Measurements from ENCODE around the gene SUCLA2. TPM values are rescaled to one million over a fixed set of nuclear protein-coding genes. Genes with fewer than 3 reads are reported as not detected.

The SUCLA2 gene
- 10 to 100 TPM; 42.3 to 75.4 (median 61.3) TPM for total RNA-seq

GRCh38 chr13:48001114-48001881 is at the start of gene SUCLA2:
TSS of gene SUCLA2 (minus strand) at chr13:48001273. CDS start at chr13:48001269, 4 bp downstream.
- intact Hi-C loops (cut with DNase I; ENCODE audit: low total_unique reads) = loop anchor here (5.0 kb wide), 1 partner anchor 991 kb away; no protein-coding TSS in a partner anchor
- H3K4me1 ChIP-seq = peaks cover 0 to 5% of the 10 kb centered on the region in 2 donors
- H3K9me3 ChIP-seq = no peaks in the 10 kb centered on the region
- H3K27me3 ChIP-seq = no peaks in the 10 kb centered on the region
- H3K4me3 ChIP-seq = peak within 1 kb of the TSS; percentile 92 to 99 (median 98)
- peak within 1 kb of the TSS; percentile 86 to 88 for H3K27ac ChIP-seq
- peak; percentile 80 for DNase-seq (ENCODE audit: low spot score in 2 of 2)
- peak; percentile 25 for TF ChIP-seq POLR2A (IDR thresholded peaks at IDR 0.05)
- TF ChIP-seq CTCF (IDR thresholded peaks at IDR 0.05) = no peak
- peak; percentile 24 to 47 (median 45) for TF ChIP-seq POLR2AphosphoS5 (IDR thresholded peaks at IDR 0.05)
- no peaks in the 10 kb centered on the region for H3K36me3 ChIP-seq

GRCh38 chr13:48050550-48050949 is 49.5 kb upstream of the SUCLA2 start:
- intact Hi-C loops (cut with DNase I; ENCODE audit: low total_unique reads) = no loop called here
- Histone ChIP-seq H3K27ac (no peak overlapping the region), H3K9me3 (no peaks in the 10 kb centered on the region), H3K4me3 (no peak overlapping the region), H3K4me1 (no peaks in the 10 kb centered on the region), H3K27me3 (no peaks in the 10 kb centered on the region), H3K36me3 (no peaks in the 10 kb centered on the region)
- TF ChIP-seq POLR2AphosphoS5 (IDR thresholded peaks at IDR 0.05) = no peak
- no peak for TF ChIP-seq CTCF (IDR thresholded peaks at IDR 0.05)
- no peak for TF ChIP-seq POLR2A (IDR thresholded peaks at IDR 0.05)
- no peak for DNase-seq (ENCODE audit: low spot score in 2 of 2)

GRCh38 chr13:48043789-48044503 is 42.9 kb upstream of the SUCLA2 start:
- H3K4me1 ChIP-seq = no peaks in the 10 kb centered on the region
- no peak for TF ChIP-seq POLR2AphosphoS5 (IDR thresholded peaks at IDR 0.05)
- no peak for TF ChIP-seq CTCF (IDR thresholded peaks at IDR 0.05)
- no peak for TF ChIP-seq POLR2A (IDR thresholded peaks at IDR 0.05)
- no peak for DNase-seq (ENCODE audit: low spot score in 2 of 2)
- no peaks in the 10 kb centered on the region for H3K36me3 ChIP-seq
- no peak overlapping the region for H3K4me3 ChIP-seq
- H3K27ac ChIP-seq = no peak overlapping the region
- H3K9me3 ChIP-seq = no peaks in the 10 kb centered on the region
- intact Hi-C loops (cut with DNase I; ENCODE audit: low total_unique reads) = no loop called here
- no peaks in the 10 kb centered on the region for H3K27me3 ChIP-seq

GRCh38 chr13:48042894-48043293 is 41.8 kb upstream of the SUCLA2 start:
- intact Hi-C loops (cut with DNase I; ENCODE audit: low total_unique reads) = no loop called here
- no peak for DNase-seq (ENCODE audit: low spot score in 2 of 2)
- no peaks in the 10 kb centered on the region for H3K36me3 ChIP-seq
- H3K4me1 ChIP-seq = no peaks in the 10 kb centered on the region
- H3K27ac ChIP-seq = no peak overlapping the region
- no peak overlapping the region for H3K4me3 ChIP-seq
- TF ChIP-seq POLR2AphosphoS5 (IDR thresholded peaks at IDR 0.05) = no peak
- TF ChIP-seq POLR2A (IDR thresholded peaks at IDR 0.05) = no peak
- TF ChIP-seq CTCF (IDR thresholded peaks at IDR 0.05) = no peak
- no peaks in the 10 kb centered on the region for H3K9me3 ChIP-seq
- no peaks in the 10 kb centered on the region for H3K27me3 ChIP-seq

- Histone ChIP-seq H3K4me1 (no peaks in the 10 kb centered on the region), H3K27ac (no peak overlapping the region), H3K36me3 (no peaks in the 10 kb centered on the region)
Observed at GRCh38 chr13:48040896-48041295, 39.8 kb upstream of the SUCLA2 start.

More at GRCh38 chr13:48040896-48041295, 39.8 kb upstream of the SUCLA2 start:
- Histone ChIP-seq H3K4me3 (no peak overlapping the region), H3K9me3 (no peaks in the 10 kb centered on the region), H3K27me3 (no peaks in the 10 kb centered on the region)
- no peak for DNase-seq (ENCODE audit: low spot score in 2 of 2)
- TF ChIP-seq POLR2AphosphoS5 (IDR thresholded peaks at IDR 0.05) (no peak), POLR2A (IDR thresholded peaks at IDR 0.05) (no peak), CTCF (IDR thresholded peaks at IDR 0.05) (no peak)
- intact Hi-C loops (cut with DNase I; ENCODE audit: low total_unique reads) = no loop called here
